NCI-H345 treated with DMSO at 0.1 percent for 48 hours (cell line): ENCODE data around the gene KRTAP9-7.
"Not testable (repeated sequence)": the region's sequence is repeated elsewhere in the genome, so short reads cannot be mapped to it uniquely, and the experiment has no call there.

ENCODE experiments used
- DNase-seq: peaks from one replicate; lab custom pipeline; 2025; ENCODE audit not compliant: unreplicated experiment; lab: John Stamatoyannopoulos, UW

Gene KRTAP9-7

GRCh38 chr17:41275648-41276190 lies at the start of gene KRTAP9-7:
TSS of gene KRTAP9-7 (plus strand) at chr17:41275698. CDS start at chr17:41275698, 0 bp downstream.
- not testable (repeated sequence) for DNase-seq

DNA sequence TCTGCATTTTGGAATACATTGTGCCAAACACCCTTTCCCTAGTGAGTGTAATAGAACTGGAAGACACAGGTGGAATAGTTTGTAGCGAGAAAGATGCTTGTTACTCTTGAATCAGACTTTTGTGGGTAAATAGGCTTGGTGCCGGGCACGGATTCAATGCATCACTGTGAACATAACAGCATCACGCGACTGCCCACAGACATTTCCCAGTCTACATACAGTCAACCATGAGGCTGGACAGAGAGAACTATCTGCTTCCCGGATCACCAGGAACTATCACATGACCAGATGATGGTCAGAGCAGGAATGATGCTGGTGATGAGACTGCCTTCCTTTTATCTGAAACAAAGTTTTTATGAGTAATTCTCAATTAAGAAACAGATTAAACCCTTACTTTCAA lies 49.4 kb upstream of the KRTAP9-7 start:
- no peak for DNase-seq

DNA sequence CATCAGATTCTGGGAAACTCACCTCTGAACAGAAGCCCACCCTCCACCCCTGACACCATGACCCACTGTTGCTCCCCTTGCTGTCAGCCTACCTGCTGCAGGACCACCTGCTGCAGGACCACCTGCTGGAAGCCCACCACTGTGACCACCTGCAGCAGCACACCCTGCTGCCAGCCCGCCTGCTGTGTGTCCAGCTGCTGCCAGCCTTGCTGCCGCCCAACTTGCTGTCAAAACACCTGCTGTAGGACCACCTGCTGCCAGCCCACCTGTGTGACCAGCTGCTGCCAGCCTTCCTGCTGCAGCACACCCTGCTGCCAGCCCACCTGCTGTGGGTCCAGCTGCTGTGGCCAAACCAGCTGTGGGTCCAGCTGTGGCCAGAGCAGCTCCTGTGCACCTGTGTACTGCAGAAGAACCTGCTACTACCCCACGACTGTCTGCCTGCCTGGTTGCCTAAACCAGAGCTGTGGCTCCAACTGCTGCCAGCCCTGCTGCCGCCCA lies 48.9 kb upstream of the KRTAP9-7 start, which contains the start of gene KRTAP9-2:
TSS of gene KRTAP9-2 (plus strand) at position 51 of the 498 bp plus-strand sequence. CDS start at position 58, 7 bp downstream.
- not testable (repeated sequence) for DNase-seq

DNA sequence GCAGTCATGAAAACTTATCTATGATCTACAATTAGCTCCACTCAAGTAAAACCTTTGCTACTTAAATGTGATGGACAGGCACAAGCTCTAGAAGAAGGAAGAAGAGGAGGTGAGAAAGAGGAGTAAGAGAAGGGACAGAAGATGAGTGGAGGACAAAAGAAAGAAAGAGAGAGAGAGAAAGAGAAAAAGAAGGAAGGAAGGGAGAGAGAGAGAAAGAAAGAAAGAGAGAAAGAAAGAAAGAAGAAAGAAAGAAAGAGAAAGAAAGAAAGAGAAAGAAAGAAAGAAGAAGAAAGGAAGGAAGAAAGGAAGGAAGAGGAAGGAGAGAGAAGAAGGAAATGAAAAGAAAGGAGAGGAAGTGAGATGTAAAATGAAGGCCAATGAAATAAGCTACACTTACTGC lies 45.4 kb upstream of the KRTAP9-7 start:
- DNase-seq = no peak

- DNase-seq = no peak
Observed at GRCh38 chr17:41231731-41232130, 43.8 kb upstream of the KRTAP9-7 start.

- DNase-seq = not testable (repeated sequence)
Observed at GRCh38 chr17:41232399-41233105, 42.9 kb upstream of the KRTAP9-7 start, which contains the start of gene KRTAP9-3. TSS of gene KRTAP9-3 (plus strand) at chr17:41232449. CDS start at chr17:41232502, 53 bp downstream.

DNA sequence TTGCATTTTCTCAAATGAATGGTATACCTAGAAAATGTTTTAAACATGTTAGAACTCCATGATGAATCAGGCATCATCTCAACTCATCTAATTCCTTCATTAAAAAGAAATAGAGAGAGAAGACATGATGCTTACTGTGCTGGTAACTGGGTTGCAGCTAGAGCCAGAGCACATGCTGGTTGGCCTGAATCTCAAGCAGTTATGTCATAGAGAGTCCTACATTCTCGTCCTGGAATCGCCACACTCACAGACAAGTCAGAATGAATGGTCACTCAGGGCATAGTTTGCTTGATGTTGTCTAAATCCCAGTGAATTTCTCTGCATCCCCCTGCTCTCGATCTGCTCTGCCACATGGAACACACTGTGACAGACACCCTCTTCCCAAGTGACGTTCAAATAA lies 38.4 kb upstream of the KRTAP9-7 start:
- DNase-seq = not testable (repeated sequence)

- DNase-seq = not testable (repeated sequence)
Observed at GRCh38 chr17:41237949-41238437, 37.5 kb upstream of the KRTAP9-7 start, which contains the start of gene KRTAP9-8. TSS of gene KRTAP9-8 (plus strand) at chr17:41237999. CDS start at chr17:41238052, 53 bp downstream.

DNA sequence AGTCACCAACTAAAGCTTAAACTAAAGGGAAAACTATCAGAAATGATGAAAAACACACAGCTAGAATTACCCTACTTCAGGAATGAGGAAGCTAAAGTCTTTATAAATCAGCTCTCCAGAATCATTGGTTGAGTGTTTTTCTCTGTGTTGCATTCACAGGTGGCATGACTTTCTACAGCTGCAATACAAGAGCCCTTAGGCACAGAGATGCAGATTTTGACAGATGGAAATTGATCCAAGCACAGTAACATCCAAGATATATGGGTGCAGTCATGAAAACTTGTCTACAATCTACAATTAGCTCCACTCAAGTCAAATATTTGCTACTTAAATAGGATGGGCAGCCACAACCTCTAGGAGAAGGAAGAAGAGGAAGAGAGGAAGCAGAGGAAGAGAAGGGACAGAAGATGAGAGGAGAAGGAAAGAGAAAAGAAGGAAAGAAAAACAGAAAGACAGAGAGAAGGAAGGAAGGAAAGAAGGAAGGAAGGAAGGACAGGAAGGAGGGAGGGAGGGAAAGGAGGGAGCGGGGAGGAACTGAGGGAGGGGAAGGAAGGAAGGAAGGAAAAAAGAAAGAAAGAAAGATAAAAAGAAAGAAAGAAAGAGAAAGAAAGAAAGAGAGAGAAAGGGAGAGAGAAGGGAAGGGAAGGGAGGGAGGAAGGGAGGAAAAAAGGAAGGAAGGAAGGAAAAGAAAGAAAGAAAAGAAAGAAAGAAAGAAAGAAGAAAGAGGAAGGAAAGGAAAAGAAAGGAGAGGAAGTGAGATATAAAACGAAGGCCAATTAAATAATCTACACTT lies 28.3 kb upstream of the KRTAP9-7 start:
- DNase-seq = not testable (repeated sequence)

DNA sequence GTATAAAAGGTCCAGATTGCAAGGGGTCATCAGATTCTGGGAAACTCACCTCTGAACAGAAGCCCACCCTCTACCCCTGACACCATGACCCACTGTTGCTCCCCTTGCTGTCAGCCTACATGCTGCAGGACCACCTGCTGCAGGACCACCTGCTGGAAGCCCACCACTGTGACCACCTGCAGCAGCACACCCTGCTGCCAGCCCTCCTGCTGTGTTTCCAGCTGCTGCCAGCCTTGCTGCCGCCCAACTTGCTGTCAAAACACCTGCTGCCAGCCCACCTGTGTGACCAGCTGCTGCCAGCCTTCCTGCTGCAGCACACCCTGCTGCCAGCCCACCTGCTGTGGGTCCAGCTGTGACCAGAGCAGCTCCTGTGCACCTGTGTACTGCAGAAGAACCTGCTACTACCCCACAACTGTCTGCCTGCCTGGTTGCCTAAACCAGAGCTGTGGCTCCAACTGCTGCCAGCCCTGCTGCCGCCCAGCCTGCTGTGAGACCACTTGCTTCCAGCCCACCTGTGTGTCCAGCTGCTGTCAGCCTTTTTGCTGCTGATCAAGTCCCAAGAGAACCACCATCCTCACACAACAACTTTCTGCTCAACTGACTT lies 25.8 kb upstream of the KRTAP9-7 start, which contains the start of gene KRTAP9-4:
TSS of gene KRTAP9-4 (plus strand) at position 51 of the 604 bp plus-strand sequence. CDS start at position 85, 34 bp downstream.
- not testable (repeated sequence) for DNase-seq

GRCh38 chr17:41251261-41251660 lies 24.2 kb upstream of the KRTAP9-7 start:
- no peak for DNase-seq

DNA sequence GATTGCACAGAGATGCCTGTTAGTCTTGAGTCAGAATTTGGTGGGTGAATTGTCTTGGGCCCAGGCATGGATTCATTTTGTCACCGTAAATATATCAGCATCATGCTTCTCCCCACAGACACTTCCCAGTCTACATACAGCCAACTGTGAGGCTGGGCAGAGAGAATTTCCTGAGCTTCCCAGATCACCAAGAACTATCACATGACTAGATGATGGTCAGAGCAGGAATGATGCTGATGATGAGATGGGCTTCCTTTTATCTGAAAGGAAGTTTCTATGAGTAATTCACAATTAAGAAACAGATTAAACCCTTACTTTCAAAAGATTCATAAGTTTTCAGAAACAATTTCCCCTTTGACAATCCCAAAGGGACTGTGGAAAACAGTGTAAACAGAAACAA lies 20.6 kb upstream of the KRTAP9-7 start:
- no peak for DNase-seq

DNA sequence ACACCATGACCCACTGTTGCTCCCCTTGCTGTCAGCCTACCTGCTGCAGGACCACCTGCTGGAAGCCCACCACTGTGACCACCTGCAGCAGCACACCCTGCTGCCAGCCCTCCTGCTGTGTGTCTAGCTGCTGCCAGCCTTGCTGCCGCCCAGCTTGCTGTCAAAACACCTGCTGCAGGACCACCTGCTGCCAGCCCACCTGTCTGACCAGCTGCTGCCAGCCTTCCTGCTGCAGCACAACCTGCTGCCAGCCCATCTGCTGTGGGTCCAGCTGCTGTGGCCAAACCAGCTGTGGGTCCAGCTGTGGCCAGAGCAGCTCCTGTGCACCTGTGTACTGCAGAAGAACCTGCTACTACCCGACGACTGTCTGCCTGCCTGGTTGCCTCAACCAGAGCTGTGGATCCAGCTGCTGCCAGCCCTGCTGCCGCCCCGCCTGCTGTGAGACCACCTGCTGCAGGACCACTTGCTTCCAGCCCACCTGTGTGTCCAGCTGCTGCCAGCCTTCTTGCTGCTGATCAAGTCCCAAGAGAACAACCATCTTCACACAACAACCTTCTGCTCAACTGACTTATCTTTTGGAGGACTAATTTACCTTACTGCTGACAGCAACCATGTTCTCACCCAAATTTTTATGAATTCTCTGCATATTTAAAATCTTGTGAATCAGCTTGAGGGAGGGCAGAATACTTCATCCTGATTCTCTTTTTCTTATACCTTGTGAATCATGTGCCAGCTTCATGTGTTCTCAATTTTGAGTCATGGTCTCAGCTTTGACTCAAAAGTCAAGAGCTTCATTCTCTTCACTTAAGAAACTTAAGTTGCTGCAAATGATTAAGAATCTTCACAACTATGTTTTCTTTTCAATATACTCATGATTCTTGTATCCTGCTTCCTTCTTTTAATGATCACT lies 19.9 kb upstream of the KRTAP9-7 start, which contains the start of gene KRTAP9-9:
TSS of gene KRTAP9-9 (plus strand) at position 4 of the 910 bp plus-strand sequence.
- DNase-seq = not testable (repeated sequence)

DNA sequence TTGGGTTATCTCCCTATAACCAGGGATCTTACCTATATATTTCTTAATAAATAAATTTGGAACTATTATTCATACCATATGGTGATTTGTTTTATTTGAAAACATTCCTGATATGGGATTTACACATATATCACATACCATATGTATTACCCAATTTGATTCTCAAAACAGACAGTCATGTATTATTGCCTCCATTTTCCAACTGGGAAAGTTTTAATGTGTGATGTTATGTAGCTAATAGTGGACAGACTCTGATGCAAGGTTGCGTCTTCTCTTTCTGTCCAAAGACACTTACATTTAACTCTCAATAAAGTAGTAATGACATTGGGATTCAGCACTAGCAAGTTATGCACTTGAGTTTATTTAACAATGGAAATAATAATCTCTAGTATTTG lies 19.2 kb upstream of the KRTAP9-7 start:
- no peak for DNase-seq

DNA sequence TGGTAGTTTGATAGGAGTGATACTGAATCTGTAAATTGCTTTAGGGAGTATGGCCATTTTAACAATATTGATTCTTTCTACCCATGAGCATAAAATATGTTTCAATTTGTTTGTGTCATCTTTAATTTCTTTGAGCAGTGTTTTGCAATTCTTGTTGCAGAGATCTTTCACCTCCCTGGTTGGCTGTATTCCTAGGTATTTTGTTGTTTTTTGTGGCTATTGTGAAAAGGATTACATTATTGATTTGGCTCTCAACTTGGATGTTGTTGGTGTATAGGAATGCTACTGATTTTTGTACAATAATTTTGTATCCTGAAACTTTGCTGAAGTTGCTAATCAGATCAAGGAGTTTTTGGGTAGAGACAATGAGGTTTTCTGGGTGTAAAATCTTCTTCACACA lies 17.1 kb upstream of the KRTAP9-7 start:
- DNase-seq = no peak

- DNase-seq = no peak
Observed at GRCh38 chr17:41263212-41263611, 12.3 kb upstream of the KRTAP9-7 start.

GRCh38 chr17:41264599-41264998 lies 10.9 kb upstream of the KRTAP9-7 start:
- no peak for DNase-seq

DNA sequence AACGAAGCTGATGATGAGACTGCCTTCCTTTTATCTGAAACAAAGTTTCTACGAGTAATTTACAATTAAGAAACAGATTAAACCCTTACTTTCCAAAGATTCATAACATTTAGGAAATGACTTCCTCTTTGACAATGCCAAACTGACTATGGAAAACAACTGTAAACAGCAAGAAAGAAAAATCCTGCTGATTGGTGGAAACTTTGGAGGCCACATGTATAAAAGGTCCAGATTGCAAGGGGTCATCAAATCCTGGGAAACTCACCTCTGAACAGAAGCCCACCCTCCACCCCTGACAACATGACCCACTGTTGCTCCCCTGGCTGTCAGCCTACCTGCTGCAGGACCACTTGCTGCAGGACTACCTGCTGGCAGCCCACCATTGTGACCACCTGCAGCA lies 10.4 kb upstream of the KRTAP9-7 start, which contains the start of gene KRTAP9-6:
TSS of gene KRTAP9-6 (plus strand) at position 301 of the 400 bp plus-strand sequence. CDS start at position 301, 0 bp downstream.
- no peak for DNase-seq

DNA sequence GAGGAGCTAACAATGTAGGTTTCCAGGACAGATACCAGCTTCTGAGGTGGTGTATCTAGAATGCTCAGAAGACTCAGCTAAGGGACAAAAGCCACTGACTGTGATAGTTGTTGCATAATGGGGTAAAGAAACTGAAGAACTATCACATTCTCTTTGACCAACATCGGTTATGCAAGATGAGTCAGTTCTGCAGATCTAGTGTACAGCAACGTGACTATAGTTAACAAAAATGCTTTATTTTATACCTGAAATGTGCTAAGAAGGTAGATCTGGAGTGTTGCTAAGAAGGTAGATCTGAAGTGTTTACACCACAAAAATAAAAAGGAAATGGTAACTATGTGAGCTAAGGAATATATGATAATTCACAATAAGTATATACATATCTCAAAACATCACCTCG lies 7.8 kb upstream of the KRTAP9-7 start:
- DNase-seq = no peak
